Astrocyte (in vitro differentiated cells and primary cell): ENCODE data around the gene UBR2.

Experiments
- EZH2 ChIP-seq: IDR thresholded peaks from 2 replicates; pipeline ENCODE4 v1.6.1; 2012; ENCODE audit warnings: mild to moderate bottlenecking, low read length, inconsistent platforms; ENCODE audit not compliant: insufficient read depth
- TF ChIP-seq, protein P1 (sequence below): IDR thresholded peaks from 2 replicates; pipeline ENCODE4 v1.5.1; 2011; ENCODE audit warnings: low read depth, mild to moderate bottlenecking, inconsistent platforms, low read length, moderate library complexity; ENCODE audit not compliant: insufficient read depth

DNA sequence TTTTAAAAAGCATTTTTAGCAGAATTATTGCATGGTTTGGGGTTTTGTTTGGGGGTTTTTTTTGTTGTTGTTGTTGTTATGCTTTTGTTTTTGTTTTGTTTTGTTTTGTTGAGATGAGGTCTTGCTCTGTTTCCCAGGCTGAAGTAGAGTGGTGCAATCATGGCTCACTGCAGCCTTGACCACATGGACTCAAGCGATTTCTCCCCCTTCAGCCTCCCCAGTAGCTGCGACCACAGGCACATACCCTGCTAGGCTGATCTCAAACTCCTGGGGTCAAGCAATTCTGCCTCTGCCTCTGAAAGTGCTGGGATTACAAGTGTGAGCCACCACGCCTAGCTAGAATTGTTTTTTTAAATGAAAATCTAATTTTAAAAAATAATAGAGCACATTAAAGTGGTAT, 35.7 kb downstream of the UBR2 start:
- no peak for TF ChIP-seq EZH2
- TF ChIP-seq, protein P1, sequence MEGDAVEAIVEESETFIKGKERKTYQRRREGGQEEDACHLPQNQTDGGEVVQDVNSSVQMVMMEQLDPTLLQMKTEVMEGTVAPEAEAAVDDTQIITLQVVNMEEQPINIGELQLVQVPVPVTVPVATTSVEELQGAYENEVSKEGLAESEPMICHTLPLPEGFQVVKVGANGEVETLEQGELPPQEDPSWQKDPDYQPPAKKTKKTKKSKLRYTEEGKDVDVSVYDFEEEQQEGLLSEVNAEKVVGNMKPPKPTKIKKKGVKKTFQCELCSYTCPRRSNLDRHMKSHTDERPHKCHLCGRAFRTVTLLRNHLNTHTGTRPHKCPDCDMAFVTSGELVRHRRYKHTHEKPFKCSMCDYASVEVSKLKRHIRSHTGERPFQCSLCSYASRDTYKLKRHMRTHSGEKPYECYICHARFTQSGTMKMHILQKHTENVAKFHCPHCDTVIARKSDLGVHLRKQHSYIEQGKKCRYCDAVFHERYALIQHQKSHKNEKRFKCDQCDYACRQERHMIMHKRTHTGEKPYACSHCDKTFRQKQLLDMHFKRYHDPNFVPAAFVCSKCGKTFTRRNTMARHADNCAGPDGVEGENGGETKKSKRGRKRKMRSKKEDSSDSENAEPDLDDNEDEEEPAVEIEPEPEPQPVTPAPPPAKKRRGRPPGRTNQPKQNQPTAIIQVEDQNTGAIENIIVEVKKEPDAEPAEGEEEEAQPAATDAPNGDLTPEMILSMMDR: no peak
